Gastrocnemius medialis (tissue), 4 donors: Measurements from ENCODE around the gene ZNF536.

ENCODE experiments used
- CTCF ChIP-seq, 5 experiments: fragments of 450-650 bp in 3 of 5; fragments of 200-600 bp in 2 of 5; sonication (generic) in 2 of 5; IDR thresholded peaks in 4 of 5; conservative IDR thresholded peaks in 1 of 5; 1 replicate in 4 of 5; 2 replicates in 1 of 5; pipeline ENCODE4 v1.5.1; 2016 to 2019; ENCODE audit warnings: antibody characterized with exemption in 5 of 5, mild to moderate bottlenecking in 3 of 5, moderate library complexity in 3 of 5
- POLR2A ChIP-seq, 2 donors: fragments of 450-650 bp; IDR thresholded peaks; one replicate each; pipeline ENCODE4 v1.6.1; 2017; ENCODE audit warnings: antibody characterized with exemption in 2 of 2, mild to moderate bottlenecking in 2 of 2, moderate library complexity in 2 of 2

DNA sequence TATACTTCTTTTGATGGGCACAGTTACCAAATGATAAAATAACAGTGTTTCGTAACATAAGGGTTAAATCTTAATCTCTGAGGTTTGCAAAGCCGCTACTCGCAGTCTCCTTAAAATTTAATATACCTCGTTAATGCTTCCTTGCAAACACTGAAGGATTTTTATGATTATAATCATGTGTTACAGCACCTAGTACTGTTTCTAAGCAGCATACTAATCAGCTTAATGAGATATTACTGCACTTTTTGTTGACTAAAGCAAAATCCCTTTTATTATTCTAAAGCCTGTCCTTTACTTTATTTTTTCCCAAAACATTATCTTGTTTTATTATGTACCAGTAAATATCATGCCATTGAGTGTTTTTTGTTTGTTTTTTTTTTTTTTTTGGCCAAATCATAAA, 70.5 kb downstream of the ZNF536 start:
- no peak for TF ChIP-seq CTCF (IDR thresholded peaks at IDR 0.05 in 4 of 5, conservative IDR thresholded peaks at IDR 0.05 in 1 of 5)
- no peak for TF ChIP-seq POLR2A (IDR thresholded peaks at IDR 0.05)
